ENCODE results near the gene IL9.

The IL9 gene

GRCh38 chr5:135901633-135902032 lies 6.0 kb upstream of the IL9 start:
- no peaks in the 10 kb centered on the region for H3K27me3 ChIP-seq (replicated peaks)
- H3K36me3 ChIP-seq (replicated peaks), result no peaks in the 10 kb centered on the region
- H3K27ac ChIP-seq, result no peak overlapping the region
- no peak overlapping the region for H3K4me3 ChIP-seq (ENCODE audit: low read depth, low read length)
- in situ Hi-C loops (cut with HindIII; ENCODE audit: low pct_ligation_motif_present, low sequenced_read_pairs), result no loop called here
- no peak for TF ChIP-seq CTCF (IDR thresholded peaks at IDR 0.05; ENCODE audit: low read depth, low read length, missing control alignments)
- no peak for DNase-seq

- Histone ChIP-seq H3K36me3 (replicated peaks) (no peaks in the 10 kb centered on the region), H3K4me3 (ENCODE audit: low read depth, low read length) (no peak overlapping the region), H3K27ac (no peak overlapping the region), H3K27me3 (replicated peaks) (no peaks in the 10 kb centered on the region)
- in situ Hi-C loops (cut with HindIII; ENCODE audit: low pct_ligation_motif_present, low sequenced_read_pairs), result no loop called here
- no peak for DNase-seq
- TF ChIP-seq CTCF (IDR thresholded peaks at IDR 0.05; ENCODE audit: low read depth, low read length, missing control alignments), result no peak
Measured at GRCh38 chr5:135900276-135900675, 4.6 kb upstream of the IL9 start.

GRCh38 chr5:135898651-135899050 lies 3.0 kb upstream of the IL9 start:
- no peak for TF ChIP-seq CTCF (IDR thresholded peaks at IDR 0.05; ENCODE audit: low read depth, low read length, missing control alignments)
- no peak overlapping the region for H3K4me3 ChIP-seq (ENCODE audit: low read depth, low read length)
- no peak overlapping the region for H3K27ac ChIP-seq
- H3K36me3 ChIP-seq (replicated peaks), result no peaks in the 10 kb centered on the region
- in situ Hi-C loops (cut with HindIII; ENCODE audit: low pct_ligation_motif_present, low sequenced_read_pairs), result loop anchor here (25.0 kb wide), 1 partner anchor 289 kb away; the partner anchor contains the start of gene SMIM32
- DNase-seq, result no peak
- H3K27me3 ChIP-seq (replicated peaks), result no peaks in the 10 kb centered on the region

- DNase-seq, result no peak
- in situ Hi-C loops (cut with HindIII; ENCODE audit: low pct_ligation_motif_present, low sequenced_read_pairs), result loop anchor here (25.0 kb wide), 1 partner anchor 293 kb away; the partner anchor contains the start of gene SMIM32
- Histone ChIP-seq H3K36me3 (replicated peaks) (no peaks in the 10 kb centered on the region), H3K27me3 (replicated peaks) (no peaks in the 10 kb centered on the region), H3K4me3 (ENCODE audit: low read depth, low read length) (no peak overlapping the region), H3K27ac (no peak overlapping the region)
- TF ChIP-seq CTCF (IDR thresholded peaks at IDR 0.05; ENCODE audit: low read depth, low read length, missing control alignments), result no peak
Measured at GRCh38 chr5:135894789-135895188, 852 bp downstream of the IL9 start.

GRCh38 chr5:135894276-135894675 lies 1.4 kb downstream of the IL9 start:
- H3K27ac ChIP-seq, result no peak overlapping the region
- no peaks in the 10 kb centered on the region for H3K27me3 ChIP-seq (replicated peaks)
- TF ChIP-seq CTCF (IDR thresholded peaks at IDR 0.05; ENCODE audit: low read depth, low read length, missing control alignments), result no peak
- no peak overlapping the region for H3K4me3 ChIP-seq (ENCODE audit: low read depth, low read length)
- DNase-seq, result no peak
- H3K36me3 ChIP-seq (replicated peaks), result no peaks in the 10 kb centered on the region
- in situ Hi-C loops (cut with HindIII; ENCODE audit: low pct_ligation_motif_present, low sequenced_read_pairs), result loop anchor here (25.0 kb wide), 1 partner anchor 293 kb away; the partner anchor contains the start of gene SMIM32

GRCh38 chr5:135891791-135892190 lies 3.9 kb downstream of the IL9 start:
- H3K27me3 ChIP-seq (replicated peaks), result no peaks in the 10 kb centered on the region
- TF ChIP-seq CTCF (IDR thresholded peaks at IDR 0.05; ENCODE audit: low read depth, low read length, missing control alignments), result peak; percentile 56
- in situ Hi-C loops (cut with HindIII; ENCODE audit: low pct_ligation_motif_present, low sequenced_read_pairs), result loop anchor here (25.0 kb wide), 1 partner anchor 296 kb away; the partner anchor contains the start of gene SMIM32
- H3K4me3 ChIP-seq (ENCODE audit: low read depth, low read length), result no peak overlapping the region
- no peaks in the 10 kb centered on the region for H3K36me3 ChIP-seq (replicated peaks)
- no peak for DNase-seq
- H3K27ac ChIP-seq, result no peak overlapping the region
